HG03108 (cell line): ENCODE results near the gene PMPCA.

Experiments used
- ATAC-seq: cut with Tn5 transposase; IDR thresholded peaks from one replicate; pipeline ENCODE4 v1.9.1; 2021; ENCODE audit warnings: moderate library complexity; ENCODE audit not compliant: unreplicated experiment

The PMPCA gene

DNA sequence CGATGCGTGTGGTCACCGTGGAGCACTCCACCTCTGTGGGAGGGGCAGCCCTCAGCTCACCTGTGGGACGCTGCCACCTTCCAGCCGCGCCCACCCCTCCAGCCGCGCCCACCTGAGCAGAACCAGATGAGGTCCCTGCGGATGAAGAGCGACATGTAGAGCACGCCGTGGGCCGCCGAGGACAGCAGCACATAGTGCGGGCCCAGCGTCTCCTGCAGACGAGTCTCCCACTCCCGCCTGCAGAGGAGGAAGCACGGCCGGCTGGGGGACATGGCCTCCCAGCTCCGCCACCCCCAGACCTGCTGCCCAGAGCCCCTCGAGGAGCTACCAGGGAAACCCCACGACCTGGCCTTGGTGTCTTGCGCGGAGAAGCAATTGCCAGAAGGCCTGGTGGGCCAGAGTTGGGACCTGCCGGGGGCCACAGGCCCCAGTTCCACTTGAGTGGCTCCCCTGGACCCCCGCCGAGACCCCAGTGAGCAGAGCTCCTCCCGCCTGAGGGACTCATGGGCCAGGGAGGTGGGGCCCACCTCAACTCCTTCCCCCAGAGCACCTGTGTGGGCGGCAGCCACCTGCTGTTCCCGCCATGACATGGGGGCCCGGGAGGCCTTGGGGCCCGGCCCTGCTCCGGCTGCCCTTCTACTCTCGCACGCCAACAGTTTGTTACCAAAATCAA lies 22.7 kb downstream of the PMPCA start:
- no peak for ATAC-seq

DNA sequence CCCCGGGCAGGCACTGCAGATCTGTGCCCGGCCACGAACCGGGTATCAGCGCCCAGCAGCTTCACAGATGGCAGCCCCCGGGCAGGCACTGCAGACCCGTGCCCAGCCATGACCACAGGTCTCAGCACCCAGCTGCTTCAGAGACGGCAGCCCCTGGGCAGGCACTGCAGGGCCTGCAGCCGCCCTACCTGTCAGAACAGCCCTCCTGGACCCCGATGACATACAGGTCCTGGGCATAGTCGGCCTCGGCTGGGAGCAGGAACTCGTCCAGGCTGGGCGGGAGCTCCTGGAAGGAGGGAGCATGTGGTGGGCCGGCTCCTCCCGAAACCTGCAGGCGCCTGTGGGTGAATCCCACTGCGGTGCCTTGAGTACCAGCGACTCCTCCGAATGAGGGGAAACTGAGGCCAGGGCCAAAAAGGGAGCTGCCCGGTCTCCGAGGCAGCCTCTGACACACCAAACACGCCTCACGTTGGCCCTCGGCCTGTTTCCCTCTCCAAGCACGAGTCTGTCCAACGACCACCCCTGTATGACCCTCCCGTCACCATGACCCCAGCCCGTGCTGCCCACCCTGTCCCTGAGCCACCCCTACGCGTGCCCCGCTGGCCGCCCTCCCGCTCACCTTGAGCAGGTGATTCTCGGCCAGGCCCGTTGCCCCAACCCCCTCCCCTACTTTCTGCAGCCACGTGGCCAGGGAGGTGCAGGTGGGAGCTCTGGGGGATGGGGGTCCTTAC lies 23.6 kb downstream of the PMPCA start:
- no peak for ATAC-seq

DNA sequence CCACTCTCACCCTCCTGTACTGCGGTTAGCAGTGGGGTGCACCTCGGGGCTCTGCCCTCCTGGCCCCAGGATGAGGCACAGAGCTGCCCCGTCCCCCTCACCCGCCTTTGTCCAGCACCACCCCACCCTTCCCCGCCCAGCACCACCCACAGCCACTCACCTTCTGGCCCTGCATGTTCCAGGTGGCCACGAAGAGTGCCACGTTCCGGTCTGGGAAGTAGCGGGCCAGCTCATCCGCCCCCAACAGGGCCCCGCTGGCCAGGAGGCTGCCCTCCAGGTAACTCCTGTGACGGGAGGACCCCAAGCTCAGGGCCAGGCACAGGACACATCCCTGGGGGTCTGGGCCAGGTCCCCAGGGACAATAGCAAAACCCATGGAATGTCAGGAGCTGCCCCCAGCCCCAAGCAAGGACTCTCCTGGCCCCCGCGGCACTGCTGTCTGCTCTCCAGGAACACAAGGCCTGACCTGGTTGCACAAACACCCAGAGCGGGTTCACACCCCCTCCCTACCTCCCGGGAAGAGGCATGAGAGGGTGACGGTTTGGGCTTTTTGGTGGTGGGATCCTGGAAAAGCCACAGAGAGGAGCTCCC lies 24.2 kb downstream of the PMPCA start:
- ATAC-seq, result no peak

DNA sequence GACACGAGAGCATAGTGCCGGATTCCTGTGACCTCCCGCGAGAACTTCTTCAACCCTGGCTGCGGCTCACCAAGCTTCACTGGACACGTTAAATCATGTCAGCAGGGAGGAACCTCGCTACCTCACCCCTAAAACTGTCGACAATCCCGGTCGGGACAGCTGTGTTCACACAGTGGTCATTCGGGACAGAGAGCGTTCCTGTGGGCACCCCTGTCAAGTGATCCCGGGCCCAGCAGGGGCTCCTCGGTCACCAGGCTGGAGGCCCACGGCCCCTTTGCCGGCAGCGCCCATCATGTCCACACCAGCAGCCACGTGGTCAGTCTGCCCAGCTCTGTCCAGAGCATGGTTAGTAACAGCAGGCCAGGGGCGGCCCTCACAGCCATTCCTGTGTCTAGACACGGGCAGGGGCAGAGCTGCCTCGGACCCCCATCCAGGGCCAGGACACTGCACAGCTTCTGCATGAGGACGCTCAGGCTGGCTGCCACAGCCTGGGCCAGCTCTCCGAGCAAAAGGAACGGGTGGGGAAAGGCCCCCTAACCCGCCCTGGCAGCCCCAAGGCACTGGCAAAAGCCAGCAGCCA lies 25.7 kb downstream of the PMPCA start:
- no peak for ATAC-seq

DNA sequence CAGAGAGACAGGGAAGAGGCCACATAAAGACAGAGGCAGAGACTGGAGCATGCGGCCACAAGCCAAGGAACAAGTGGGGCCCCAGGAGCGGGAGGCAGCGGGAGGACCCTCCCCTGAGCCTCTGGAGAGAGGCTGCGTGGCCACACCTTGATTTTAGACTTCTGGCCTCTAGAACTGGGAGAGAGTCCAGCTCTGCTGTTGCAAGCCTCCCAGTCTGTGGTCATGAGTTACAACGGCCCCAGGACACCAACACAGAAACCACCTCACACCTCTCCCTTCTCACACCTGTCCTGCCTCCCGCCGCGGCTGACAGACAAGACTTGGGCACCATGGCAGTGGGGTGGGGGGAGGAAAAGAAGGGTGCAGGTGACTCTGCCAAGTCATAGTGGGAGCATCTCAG lies 27.0 kb downstream of the PMPCA start:
- ATAC-seq, result no peak

DNA sequence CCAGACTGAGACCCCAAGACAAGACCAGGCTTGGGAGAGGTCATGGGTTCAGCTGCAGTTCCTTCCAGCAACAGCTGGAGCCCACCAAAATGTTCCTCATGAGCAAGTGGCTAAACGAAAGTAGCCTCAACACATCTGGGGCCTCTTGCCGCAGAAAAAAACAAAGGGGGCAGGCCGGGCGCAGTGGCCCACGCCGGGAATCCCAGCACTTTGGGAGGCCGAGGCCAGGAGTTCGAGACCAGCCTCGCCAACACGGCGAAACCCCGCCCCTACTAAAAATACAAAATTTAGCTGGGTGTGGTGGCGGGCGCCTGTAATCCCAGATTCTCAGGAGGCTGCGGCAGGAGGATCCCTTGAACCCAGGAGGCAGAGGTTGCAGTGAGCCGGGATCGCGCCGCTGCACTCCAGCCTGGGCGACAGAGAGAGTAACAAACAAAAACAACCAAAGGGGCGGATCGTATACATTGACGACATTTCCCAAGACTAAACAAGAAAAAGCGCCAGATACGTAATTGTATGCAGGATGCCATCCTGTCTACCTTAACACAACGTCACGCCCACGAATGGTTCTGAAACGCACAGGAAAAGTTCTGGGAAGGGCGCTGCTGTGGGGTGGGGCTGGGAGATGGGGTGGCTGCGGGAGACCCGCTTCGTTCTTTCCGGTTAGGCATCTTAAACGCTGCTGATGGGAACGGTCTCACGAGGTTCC lies 27.5 kb downstream of the PMPCA start:
- no peak for ATAC-seq

DNA sequence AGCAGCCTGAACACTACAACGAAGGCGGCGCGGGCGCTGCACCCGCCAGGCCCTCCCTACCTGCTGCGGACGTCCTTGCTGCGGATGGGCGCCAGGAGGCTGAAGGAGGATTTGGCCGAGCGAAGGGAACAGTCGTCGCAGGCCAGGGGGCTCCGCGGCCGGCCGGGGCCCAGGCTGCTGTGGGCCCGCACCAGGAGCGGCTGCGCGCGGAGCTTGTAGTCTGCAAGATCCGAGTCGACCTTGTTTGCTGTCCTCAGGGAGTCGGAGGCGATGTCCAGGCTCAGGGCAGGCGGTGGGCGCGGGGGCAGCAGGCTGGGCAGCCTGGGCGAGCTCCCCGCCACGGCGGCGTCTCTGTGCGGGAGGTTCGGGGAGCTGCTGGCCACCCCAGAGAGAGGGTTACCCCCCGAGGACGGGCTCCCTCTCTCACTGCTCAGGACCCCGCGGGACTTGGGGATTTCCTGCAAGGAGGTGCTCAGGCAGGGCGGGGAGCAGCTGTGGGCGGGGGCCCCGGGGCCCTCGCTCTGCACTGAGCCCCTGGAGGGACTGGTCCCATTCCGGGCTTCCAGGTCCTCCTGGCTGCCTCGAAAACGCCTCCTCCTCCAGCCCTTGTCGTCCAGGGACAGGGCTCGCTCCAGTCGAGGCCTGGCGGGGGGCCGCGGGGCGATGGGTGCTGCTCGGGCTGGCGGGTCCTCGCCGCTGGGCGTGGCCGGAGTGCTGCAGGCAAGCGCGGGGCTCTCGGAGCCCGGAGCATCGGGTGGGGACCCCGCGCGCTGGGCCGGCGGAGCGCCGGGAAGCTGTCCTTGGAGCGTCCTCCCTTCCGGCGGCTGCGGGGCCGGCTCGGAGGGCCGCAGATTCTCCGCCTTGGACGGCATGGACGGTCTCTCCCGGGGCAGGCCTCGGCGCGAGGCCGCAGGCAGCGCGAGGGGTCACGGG lies 28.4 kb downstream of the PMPCA start:
- ATAC-seq, result peak; percentile 39

DNA sequence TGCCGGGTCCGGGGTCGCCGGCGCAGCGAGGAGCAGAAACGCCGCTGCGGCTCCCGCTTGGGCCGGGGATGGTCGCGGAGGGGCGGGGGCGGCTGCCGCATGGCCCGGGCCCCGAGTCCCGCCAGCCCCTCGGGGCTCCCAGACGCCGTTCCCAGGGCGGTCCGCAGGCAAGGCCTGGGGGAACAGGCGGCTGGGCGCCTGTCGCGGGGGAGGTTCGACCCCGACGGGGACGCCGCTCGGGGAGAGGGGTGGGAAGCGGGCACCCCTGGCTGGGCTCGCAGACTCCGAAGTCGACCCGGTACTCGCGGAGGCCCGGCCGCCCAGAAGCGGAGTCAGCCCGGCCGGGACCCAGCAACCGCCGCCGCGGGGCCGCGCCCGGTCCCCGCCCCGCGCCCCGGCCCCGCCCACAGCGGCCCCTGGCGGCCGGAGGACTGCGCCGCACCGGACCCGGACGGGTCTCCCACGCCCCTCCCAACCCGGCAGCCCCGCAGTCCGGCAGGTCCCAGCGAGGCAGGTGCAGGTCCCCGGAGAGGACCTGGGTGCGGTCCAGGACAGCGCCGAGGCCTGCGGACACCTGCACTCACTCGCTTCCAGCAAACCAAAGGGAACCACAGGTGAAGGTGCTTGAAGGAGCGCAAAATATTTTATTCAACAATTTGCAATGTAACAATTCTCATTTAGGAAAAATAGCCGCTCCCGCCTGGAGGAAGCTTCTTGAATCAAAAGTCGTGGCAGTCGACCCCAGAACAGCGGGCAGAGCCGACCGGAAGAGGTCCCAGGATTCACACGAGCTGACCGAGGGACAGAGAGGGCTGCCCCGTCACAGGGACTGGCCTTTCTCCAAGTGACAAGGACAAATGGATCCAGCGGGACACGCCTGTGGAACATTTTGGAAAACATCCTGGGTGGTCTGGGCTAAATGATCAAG lies 29.3 kb downstream of the PMPCA start, which contains the start of gene INPP5E:
Gene INPP5E, minus strand, starts transcription at position 365 of the 928 bp plus-strand sequence. CDS start 426 bp downstream, outside the sequence.
- ATAC-seq, result peak; percentile 51

DNA sequence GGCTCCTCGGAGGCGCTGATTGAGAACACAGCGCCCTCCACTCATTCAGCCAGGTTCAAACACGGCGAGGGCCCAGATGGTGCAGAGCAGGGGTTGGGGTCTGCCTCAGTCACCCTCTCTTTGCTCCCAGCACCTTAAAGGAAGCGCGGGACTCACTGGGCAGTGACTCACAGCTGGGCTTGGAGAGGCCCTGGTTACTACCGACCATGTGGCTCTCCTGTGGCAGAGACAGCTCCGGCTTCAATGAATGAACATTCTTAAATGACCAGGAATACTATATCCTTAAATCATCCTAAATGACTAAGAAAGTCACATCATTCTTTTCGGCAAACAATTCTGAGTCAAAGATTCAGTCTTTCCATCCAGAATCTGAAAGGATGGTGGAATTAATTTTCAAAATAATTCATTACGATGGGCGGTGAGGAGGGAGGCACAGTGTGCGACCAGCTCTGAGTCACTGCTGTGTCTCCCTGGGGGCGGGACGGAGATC lies 30.8 kb downstream of the PMPCA start:
- no peak for ATAC-seq

DNA sequence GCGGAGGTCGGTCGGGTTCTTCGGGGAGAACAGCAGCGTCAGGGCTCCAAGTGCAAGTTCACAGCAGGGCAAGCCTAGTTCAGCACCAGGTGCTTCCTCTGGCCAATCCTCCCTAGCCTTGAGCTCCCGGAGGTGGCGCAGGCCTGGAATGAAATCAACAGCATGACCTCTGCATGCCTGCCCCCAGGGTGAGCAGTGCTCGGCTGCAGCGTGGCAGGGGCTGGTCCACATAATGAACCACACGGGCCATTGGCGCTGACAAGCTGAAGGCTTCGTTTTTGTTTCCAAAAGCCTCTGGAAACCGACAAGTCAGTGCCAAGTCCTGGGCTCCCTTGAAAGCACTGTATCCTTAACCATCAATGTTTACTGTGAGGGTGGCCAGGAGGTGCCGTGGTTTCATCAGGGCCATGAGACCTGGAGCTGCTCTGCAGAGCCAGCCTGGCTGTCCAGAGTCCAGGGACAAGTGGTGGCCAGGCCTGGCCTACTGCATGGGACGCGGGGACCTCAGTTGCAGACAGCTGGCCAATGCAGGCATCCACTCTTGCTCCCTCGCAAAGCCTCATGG lies 31.3 kb downstream of the PMPCA start:
- no peak for ATAC-seq

DNA sequence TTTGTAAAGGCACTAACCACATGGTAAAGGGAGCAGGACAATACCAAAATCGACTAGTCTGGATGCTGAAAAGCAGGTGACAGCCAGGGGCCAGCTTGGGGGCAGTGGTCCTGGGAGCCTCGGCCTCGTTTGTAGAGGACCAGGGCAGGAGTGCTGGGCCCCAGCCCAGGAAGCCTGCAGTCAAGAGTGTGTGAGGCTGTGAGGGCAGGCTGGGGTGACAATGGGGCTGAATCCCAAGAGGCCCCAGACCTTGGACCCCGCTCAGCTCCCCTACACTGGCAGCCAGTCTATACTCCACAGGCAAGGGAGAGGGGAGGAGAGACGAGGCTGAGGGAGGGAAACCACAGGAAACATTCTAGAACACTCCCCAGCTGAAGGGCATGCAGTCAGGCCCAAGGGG lies 31.8 kb downstream of the PMPCA start:
- no peak for ATAC-seq

DNA sequence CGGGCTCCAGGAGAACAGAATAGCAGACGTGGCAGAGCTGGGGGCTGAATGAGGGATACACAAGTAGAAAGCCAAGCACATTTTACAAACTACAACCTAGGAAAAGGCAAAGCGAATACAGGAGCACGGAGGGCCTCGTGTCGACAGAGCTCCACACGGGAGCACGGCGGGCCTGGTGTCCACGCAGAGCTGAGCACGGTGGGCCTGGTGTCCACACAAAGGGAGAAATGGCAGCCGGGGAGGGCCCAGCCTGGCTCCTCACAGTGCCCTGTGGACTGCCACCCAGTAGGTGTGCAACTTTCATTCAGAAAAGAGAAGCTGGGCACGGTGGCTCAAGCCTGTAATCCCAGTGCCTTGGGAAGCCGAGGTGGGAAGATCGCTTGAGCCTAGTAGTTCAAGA lies 32.6 kb downstream of the PMPCA start:
- no peak for ATAC-seq

DNA sequence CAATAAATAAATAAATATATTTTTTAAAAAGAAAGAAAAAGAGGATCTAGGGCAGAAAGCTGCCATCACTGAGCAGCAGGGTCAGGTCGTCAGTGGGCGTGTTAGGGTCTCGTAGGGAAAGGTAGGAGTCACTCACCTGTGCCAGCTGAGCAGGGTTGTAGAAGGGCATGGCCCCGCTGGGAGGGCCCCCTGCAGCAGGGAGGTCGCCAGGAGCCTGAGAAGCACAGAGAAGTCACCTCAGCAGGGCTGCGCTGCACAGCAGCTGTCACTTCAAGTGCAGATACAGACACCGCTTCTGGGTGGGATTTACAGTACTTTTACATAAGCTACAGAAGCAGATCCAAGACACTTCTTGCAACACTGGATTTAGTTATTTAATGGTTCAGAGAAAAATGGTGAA lies 33.2 kb downstream of the PMPCA start:
- ATAC-seq, result no peak

DNA sequence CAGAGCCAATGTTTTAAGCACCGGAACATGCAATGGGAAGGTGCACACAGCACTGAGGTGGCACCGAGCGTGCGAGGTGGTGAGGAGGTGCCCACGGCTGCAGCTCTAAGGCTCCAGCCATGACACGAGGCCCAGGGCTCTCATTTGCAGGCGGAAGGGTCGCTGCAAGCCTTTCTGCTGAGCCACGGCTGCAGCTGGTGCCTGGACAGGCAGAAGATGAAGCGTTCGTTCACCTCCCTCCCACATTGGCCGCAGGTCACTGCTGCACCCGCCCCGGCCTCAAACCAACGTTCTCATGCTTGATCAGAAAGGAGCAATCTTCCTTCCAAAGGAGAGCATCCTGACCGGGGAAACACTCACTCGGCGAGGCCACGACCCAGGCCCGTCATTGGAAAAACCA lies 33.6 kb downstream of the PMPCA start:
- no peak for ATAC-seq

DNA sequence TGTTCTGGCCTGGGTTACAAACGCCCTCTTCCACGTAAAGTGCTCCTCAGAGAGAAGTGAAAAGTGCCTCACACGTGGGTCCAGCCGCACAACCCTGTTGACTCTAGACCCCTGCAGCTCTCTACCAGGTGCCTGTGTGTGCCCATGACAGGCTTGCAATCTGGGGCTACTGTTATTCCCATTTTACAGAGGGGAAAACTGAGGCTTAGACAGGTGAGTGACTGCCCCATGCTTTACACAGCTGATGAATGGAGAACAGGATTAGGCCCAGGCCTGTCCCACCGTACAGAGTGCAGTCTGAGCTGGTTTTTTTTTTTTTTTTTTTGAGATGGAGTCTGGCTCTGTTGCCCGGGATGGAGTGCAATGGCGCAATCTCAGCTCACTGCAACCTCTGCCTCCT lies 35.3 kb downstream of the PMPCA start:
- no peak for ATAC-seq

DNA sequence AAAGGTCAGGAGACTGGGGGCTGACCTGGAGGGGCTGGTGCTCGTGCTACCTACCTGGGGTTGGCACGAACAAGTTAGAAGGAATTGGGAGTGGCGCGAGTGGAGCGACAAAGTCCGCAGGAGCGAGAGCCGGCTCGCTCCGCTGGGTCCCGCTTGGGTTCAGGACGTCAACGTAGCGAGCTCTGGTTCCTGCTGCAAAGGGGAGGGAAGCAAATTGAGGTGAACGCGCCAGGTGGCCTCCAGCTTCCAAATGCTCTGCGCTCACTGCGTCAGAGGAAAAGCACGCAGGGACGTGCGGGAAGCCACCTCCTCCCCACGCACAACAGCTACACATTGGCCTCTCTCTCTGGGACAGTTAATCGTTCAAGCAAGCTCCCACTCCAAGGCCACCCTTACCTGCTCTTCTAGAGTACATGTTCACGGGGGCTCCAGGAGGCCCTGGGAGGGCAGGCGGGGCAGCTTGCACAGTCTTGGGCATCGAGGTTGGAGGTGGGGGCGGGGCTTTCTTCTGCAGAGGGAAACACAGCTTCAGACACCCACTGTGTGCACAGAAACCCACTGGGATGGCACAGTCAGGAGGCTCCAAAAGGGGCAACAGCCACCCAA lies 36.8 kb downstream of the PMPCA start:
- ATAC-seq, result no peak

DNA sequence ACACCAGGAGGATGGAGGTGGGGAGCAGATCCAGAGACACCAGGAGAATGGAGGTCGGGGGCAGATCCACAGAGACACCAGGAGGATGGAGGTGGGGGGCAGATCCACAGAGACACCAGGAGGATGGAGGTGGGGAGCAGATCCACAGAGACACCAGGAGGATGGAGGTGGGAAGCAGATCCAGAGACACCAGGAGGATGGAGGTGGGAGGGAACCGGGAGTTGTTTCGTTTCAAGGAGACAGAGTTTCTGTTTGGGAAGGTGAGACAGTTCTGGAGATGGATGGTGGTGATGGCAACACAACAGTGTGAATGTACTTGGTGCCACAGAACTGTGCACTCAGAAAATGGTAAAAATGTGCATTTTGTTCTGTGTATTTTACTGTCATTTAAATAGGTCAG lies 38.2 kb downstream of the PMPCA start:
- ATAC-seq, result no peak

DNA sequence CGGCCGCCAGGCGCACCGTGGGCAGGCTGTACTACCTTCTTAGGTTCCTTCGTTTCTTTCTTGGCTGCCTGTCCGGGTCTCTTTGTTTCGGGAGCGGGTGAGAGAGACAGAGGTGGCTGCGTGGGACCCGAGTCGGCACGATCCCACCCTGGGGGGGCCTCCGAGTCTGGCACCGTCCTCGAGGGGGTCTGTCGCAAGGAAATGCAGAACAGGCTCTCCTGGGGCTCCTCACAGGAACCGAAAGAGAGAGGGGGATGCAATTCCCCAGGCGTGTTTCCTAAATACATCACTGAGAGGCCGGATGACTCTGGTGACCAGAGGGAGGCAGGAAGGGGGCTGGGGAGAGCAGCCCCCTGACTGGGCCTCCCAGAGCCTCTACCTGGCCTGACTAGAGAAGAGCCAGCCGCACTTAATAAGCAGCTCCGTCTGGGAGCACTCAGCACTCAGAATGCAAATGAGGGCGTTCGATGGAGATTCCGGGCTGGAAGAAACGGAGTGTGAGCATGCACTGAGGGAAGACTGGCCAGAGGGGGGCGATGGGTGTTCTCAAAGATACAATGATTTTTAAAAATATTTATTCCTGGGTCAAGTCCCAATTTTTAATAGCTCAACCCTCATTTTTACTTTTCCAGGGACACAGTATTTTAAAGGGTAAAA lies 40.9 kb downstream of the PMPCA start:
- no peak for ATAC-seq
